SU-DHL-6 (cell line): Measurements from ENCODE around the gene CYP11A1.

Source experiments
- H2AFZ ChIP-seq: fragments of 200-600 bp; sonication (generic); 2 replicates; pipeline ENCODE4 v1.6.1; 2014; ENCODE audit warnings: low read depth, mild to moderate bottlenecking, moderate library complexity, mixed read lengths, antibody characterized with exemption, low read length; ENCODE audit not compliant: severe bottlenecking
- H3F3A ChIP-seq: fragments of 200-600 bp; shearing (Covaris generic); 2 replicates; pipeline ENCODE4 v1.6.0; 2016; ENCODE audit warnings: antibody characterized with exemption, mild to moderate bottlenecking; ENCODE audit not compliant: insufficient read depth
- H3K27ac ChIP-seq: fragments of 200-600 bp; sonication (generic); 2 replicates; pipeline ENCODE4 v1.5.1; 2016; ENCODE audit warnings: low read depth, mild to moderate bottlenecking, low read length, moderate library complexity, mixed read lengths
- H3K27me3 ChIP-seq: fragments of 200-600 bp; sonication (generic), shearing (Covaris generic); 2 replicates; pipeline ENCODE4 v1.6.0; 2014; ENCODE audit warnings: mild to moderate bottlenecking, low read length
- H3K36me3 ChIP-seq: fragments of 200-600 bp; sonication (generic); 2 replicates; pipeline ENCODE4 v1.6.1; 2014; ENCODE audit warnings: mild to moderate bottlenecking, low read length, mixed read lengths
- H3K4me2 ChIP-seq: fragments of 300-600, 200-600 bp; shearing (Covaris generic), sonication (generic); 2 replicates; pipeline ENCODE4 v1.6.0; 2014; ENCODE audit warnings: low read length, low read depth, mild to moderate bottlenecking; ENCODE audit not compliant: poor library complexity, severe bottlenecking
- H3K4me3 ChIP-seq: fragments of 200-600 bp; sonication (generic); 2 replicates; pipeline ENCODE4 v1.5.1; 2014; ENCODE audit warnings: antibody characterized with exemption, low read length, mild to moderate bottlenecking, mixed read lengths; ENCODE audit not compliant: insufficient read depth, poor library complexity, severe bottlenecking
- H3K79me2 ChIP-seq: fragments of 200-600 bp; sonication (generic); 2 replicates; pipeline ENCODE4 v1.6.1; 2014; ENCODE audit warnings: mild to moderate bottlenecking, low read length, moderate library complexity; ENCODE audit not compliant: insufficient read depth
- H3K9ac ChIP-seq: fragments of 200-600 bp; sonication (generic); 2 replicates; pipeline ENCODE4 v1.7.0; 2014; ENCODE audit warnings: mild to moderate bottlenecking, low read length
- H3K9me2 ChIP-seq: fragments of 200-600 bp; sonication (generic); replicated peaks from 2 replicates; pipeline ENCODE4 v1.6.1; 2014; ENCODE audit warnings: low read length; ENCODE audit not compliant: insufficient read depth
- H3K9me3 ChIP-seq: fragments of 200-600 bp; sonication (generic); 2 replicates; pipeline ENCODE4 v1.6.1; 2014; ENCODE audit warnings: low read length, mixed read lengths; ENCODE audit not compliant: insufficient read depth
- H4K20me1 ChIP-seq: fragments of 200-600 bp; sonication (generic); 2 replicates; pipeline ENCODE4 v1.6.1; 2014; ENCODE audit warnings: low read depth, mild to moderate bottlenecking, antibody characterized with exemption, low read length, moderate library complexity, mixed read lengths
- CTCF ChIP-seq: fragments of 200-600 bp; sonication (generic); IDR thresholded peaks from one replicate; pipeline ENCODE4 v1.5.1; 2017; ENCODE audit warnings: antibody characterized with exemption, mild to moderate bottlenecking, low read length, moderate library complexity; ENCODE audit not compliant: insufficient read depth, poor library complexity, severe bottlenecking
- EZH2phosphoT487 ChIP-seq: fragments of 200-600 bp; sonication (generic), shearing (Covaris generic); conservative IDR thresholded peaks from 2 replicates; pipeline ENCODE4 v1.6.1; 2018; ENCODE audit warnings: mild to moderate bottlenecking, antibody characterized with exemption, low read length, moderate library complexity, mixed read lengths

The CYP11A1 gene

GRCh38 chr15:74291101-74292071, 76.1 kb downstream of the CYP11A1 start:
- no peaks in the 10 kb centered on the region for H4K20me1 ChIP-seq
- H3K9ac ChIP-seq, result no peak overlapping the region
- H3K4me2 ChIP-seq, result no peak overlapping the region
- H3K4me3 ChIP-seq, result no peak overlapping the region
- H3F3A ChIP-seq, result no peaks in the 10 kb centered on the region
- H3K27ac ChIP-seq, result no peak overlapping the region
- no peaks in the 10 kb centered on the region for H3K36me3 ChIP-seq
- H3K27me3 ChIP-seq, result no peaks in the 10 kb centered on the region
- H3K9me3 ChIP-seq, result no peaks in the 10 kb centered on the region
- H3K9me2 ChIP-seq, result no peaks in the 10 kb centered on the region
- TF ChIP-seq EZH2phosphoT487 (no peak), CTCF (no peak)
- no peaks in the 10 kb centered on the region for H3K79me2 ChIP-seq
- H2AFZ ChIP-seq, result no peak overlapping the region

DNA sequence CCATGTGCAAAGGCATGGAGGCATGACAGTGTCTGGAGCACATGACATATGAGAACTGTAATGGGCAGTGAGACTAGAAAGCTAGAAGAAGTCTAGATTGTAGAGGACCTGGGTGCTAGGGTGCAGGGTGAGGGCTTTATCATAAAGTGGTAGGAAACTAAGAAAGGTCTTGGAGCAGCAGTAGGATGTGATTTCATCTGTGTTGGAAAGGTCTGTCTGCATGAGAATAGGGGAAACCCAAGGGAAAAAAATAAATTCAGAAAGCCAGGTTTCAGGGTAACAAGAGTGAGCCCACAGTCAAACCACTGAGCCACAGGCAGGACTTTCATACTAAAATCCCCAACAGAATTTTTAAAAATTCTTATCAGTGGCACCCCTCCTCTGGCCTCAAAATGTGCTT, 76.8 kb downstream of the CYP11A1 start:
- no peaks in the 10 kb centered on the region for H3K9me2 ChIP-seq
- H3K79me2 ChIP-seq, result no peaks in the 10 kb centered on the region
- H3K27ac ChIP-seq, result no peak overlapping the region
- H3K27me3 ChIP-seq, result no peaks in the 10 kb centered on the region
- no peaks in the 10 kb centered on the region for H3K36me3 ChIP-seq
- H3K9ac ChIP-seq, result no peak overlapping the region
- H3K4me3 ChIP-seq, result no peak overlapping the region
- no peak overlapping the region for H3K4me2 ChIP-seq
- TF ChIP-seq EZH2phosphoT487 (no peak), CTCF (no peak)
- H2AFZ ChIP-seq, result no peak overlapping the region
- no peaks in the 10 kb centered on the region for H3K9me3 ChIP-seq
- H3F3A ChIP-seq, result no peaks in the 10 kb centered on the region
- no peaks in the 10 kb centered on the region for H4K20me1 ChIP-seq

- Histone ChIP-seq H3K27ac (no peak overlapping the region), H3K9me2 (no peaks in the 10 kb centered on the region), H2AFZ (no peak overlapping the region), H3K27me3 (no peaks in the 10 kb centered on the region), H3K4me3 (no peak overlapping the region), H3K4me2 (no peak overlapping the region), H3K9me3 (no peaks in the 10 kb centered on the region), H3K79me2 (no peaks in the 10 kb centered on the region), H3K9ac (no peak overlapping the region), H4K20me1 (no peaks in the 10 kb centered on the region), H3F3A (no peaks in the 10 kb centered on the region), H3K36me3 (no peaks in the 10 kb centered on the region)
- TF ChIP-seq EZH2phosphoT487 (no peak), CTCF (no peak)
Observed at GRCh38 chr15:74289671-74290070, 77.8 kb downstream of the CYP11A1 start.
